GM12892 (cell line): Measurements from ENCODE around the gene HPX. TPM values are rescaled to one million over a fixed set of nuclear protein-coding genes. Genes with fewer than 3 reads are reported as not detected.

Experiments
- DNase-seq: peaks from one replicate; pipeline ENCODE4 v3.0.0; 2011; ENCODE audit not compliant: insufficient read length
- FAIRE-seq: peaks from 2 replicates; lab custom pipeline; 2011; peaks lifted over from hg19 to GRCh38; lab: Jason Lieb, UNC
- POLR2A ChIP-seq: IDR thresholded peaks from 2 replicates; pipeline ENCODE4 v1.6.1; 2011; ENCODE audit warnings: low read depth, low read length, control low read depth
- POLR2AphosphoS5 ChIP-seq: IDR thresholded peaks from 2 replicates; pipeline ENCODE4 v1.6.1; 2011; ENCODE audit warnings: low read depth, low read length, control low read depth
- TAF1 ChIP-seq: IDR thresholded peaks from 2 replicates; pipeline ENCODE4 v1.6.1; 2011; ENCODE audit warnings: low read depth, mild to moderate bottlenecking, control low read depth, low read length, borderline replicate concordance
- polyA plus RNA-seq: library from polyadenylated mRNA; unstranded; fragments of >200 nt; gene quantifications from one replicate; pipeline ENCODE4 v1.2.1, GENCODE V29; 2012; ENCODE audit warnings: missing spikeins, inconsistent platforms; ENCODE audit not compliant: missing spikeins

The HPX gene, protein sequence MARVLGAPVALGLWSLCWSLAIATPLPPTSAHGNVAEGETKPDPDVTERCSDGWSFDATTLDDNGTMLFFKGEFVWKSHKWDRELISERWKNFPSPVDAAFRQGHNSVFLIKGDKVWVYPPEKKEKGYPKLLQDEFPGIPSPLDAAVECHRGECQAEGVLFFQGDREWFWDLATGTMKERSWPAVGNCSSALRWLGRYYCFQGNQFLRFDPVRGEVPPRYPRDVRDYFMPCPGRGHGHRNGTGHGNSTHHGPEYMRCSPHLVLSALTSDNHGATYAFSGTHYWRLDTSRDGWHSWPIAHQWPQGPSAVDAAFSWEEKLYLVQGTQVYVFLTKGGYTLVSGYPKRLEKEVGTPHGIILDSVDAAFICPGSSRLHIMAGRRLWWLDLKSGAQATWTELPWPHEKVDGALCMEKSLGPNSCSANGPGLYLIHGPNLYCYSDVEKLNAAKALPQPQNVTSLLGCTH
- polyA plus RNA-seq = 0.57 TPM

DNA sequence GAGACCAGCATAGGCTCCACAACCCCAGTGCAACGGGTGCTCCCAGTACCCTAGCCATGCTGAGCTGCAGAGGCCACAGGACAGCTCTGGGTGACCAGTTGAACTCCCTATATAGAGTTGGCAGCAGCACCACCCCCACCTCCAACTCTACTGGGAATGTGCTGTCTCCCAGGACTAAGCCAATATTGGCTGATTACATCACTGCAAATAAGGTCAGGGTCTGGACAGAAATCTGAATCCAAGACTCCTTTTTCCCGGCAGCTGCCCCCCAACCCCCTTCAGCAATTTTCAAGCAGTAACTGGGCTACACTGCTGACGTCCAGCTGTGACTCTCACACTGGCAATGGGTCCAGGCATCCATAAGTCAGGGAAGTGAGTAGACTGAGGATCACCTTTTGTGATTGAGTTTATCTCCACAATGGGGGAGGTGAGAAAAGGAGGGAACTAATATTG is at the start of gene HPX:
HPX (minus strand) TSS at position 82 of the 453 bp plus-strand sequence; CDS start at position 58, 24 bp downstream.
- no peak for FAIRE-seq
- TF ChIP-seq POLR2A = no peak
- no peak for TF ChIP-seq POLR2AphosphoS5
- no peak for TF ChIP-seq TAF1
- DNase-seq = no peak

DNA sequence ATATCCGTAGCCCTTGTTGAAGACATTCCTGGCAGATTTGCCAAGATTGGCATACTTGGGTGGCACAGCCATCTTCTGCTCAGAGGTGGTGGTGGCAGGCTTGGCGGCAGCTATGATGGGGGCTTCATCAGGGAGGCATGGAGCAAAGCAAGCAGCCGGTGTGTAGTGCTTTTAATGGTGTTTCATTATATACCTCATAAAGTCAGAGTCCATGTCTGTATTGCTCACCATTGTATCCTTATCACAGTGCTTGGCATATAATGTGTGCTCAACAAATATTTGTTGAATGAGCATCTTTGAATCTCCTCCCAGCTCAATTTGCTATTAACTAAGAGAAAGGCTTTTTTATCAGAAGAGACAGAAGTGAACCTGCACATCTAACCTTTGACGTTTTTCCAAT is 48.5 kb upstream of the HPX start:
- TF ChIP-seq POLR2AphosphoS5 (no peak), TAF1 (no peak), POLR2A (no peak)
- DNase-seq (no peak), FAIRE-seq (no peak)

DNA sequence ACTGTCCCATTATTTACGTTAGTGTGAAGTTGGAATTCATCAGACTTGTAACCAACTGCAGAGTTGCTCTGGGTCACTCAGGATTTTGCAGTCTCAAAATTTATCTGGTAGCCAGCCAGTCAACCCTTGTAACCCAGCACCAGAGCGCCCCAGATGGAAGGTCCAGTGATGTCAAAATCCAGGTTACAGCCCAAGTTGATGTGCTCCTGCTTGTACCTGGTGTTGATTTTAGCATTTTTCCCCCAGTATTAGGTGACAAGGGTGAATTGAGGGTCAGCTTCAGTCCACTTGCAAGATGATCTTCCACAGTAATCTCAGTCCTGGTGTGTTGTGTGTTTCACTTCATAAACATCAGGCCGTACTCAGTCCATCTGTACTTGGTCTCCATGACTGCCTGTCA is 48.0 kb upstream of the HPX start:
- DNase-seq (no peak), FAIRE-seq (no peak)

DNA sequence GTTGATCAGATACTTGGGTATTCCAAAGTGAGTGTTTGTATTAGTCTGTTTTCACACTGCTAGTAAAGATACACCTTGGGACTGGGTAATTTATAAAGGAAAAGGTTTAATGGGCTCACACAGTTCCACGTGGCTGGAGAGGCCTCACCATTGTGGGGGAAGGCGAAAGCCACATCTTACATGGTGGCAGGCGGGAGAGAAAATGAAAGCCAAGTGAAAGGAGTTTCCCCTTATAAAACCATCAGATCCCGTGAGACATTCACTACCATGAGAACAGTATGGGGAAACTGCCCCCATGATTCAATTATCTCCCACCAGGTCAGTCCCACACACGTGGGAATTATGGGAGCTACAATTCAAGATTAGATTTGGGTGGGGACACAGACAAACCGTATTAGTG is 47.6 kb upstream of the HPX start:
- no peak for TF ChIP-seq POLR2A
- no peak for TF ChIP-seq POLR2AphosphoS5
- TF ChIP-seq TAF1 = no peak
- FAIRE-seq = no peak
- no peak for DNase-seq

More for the DNA sequence above, 48.0 kb upstream of the HPX start:
- TF ChIP-seq TAF1 = no peak
- no peak for TF ChIP-seq POLR2AphosphoS5
- TF ChIP-seq POLR2A = no peak

DNA sequence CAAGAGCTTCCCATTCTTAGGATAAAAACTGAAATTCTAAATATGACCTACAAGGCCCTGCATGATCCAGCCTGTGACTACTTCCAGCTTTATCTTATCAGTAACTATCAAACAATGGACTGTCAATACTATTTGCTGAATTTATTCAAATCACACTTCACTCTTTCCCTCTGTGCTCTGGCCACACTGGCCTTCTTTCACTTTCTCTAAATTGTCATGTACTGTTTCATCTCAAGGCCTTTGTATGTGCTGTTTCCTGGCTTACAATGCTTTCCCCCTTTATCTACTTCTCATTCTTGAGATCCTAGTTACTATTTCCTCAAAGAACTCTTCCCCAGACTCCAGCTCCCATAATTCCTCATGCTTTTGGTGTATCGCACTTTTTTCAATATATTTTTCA is 46.2 kb upstream of the HPX start:
- FAIRE-seq = no peak
- DNase-seq = no peak
- TF ChIP-seq POLR2AphosphoS5 (no peak), POLR2A (no peak), TAF1 (no peak)

DNA sequence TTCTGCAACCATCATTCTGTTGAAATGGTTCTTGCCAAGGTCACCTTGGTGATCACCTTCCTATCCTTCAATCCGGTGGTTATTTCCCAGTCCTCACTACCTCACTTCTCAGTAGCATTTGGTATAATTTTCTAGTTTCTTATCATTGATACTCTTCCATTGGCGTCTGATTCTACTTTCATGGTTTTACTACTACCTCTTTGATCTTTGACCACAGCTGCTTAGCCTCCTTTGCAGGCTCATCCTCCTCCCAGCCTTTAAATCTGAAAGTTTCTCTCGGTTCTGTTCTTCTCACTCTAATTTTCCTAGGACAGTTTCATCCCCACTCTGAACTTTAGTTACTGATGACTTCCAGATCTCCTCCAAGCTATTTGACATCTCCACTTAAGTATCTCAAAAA is 45.5 kb upstream of the HPX start:
- TF ChIP-seq TAF1 (no peak), POLR2AphosphoS5 (no peak), POLR2A (no peak)
- DNase-seq (no peak), FAIRE-seq (no peak)

DNA sequence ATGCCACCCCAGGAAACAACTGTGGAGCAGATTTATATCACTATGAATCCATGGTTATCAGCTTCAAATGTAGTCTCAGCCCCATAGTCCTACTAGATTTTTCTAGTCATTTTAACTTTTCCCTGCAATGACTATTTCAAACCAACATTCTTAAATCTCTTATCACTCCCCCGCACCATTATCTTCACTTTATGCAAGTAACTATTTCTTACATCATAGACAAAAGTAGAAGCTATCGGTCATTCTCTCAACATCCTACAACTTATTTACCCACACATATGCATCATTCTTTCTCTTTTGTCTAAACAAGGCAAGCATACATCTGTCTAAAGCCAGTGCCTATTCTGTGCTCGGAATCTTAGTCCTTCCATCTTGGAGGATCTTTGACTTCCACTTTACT is 44.9 kb upstream of the HPX start:
- DNase-seq (no peak), FAIRE-seq (no peak)
- TF ChIP-seq POLR2A = no peak
- TF ChIP-seq TAF1 = no peak
- no peak for TF ChIP-seq POLR2AphosphoS5

DNA sequence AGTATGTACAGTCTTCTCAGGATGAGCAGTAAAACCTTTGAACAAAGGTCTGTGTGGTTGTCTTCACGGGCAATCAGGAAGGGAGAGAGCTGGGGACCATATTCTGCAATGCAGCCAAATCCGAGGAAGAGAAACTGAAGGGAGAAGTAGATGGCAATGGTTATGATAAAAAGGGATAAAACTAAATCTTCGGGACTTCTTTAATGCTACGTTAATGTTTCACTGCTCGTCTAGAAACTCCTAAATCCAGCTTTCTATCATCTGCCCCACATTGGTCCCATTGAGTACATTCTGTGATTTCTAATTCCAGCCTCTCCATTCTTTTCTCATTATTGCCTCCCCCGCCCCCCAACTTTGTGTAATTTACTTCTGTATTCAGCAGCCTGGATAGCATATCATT is 42.2 kb upstream of the HPX start:
- TF ChIP-seq TAF1 (no peak), POLR2A (no peak), POLR2AphosphoS5 (no peak)
- DNase-seq = no peak
- no peak for FAIRE-seq

DNA sequence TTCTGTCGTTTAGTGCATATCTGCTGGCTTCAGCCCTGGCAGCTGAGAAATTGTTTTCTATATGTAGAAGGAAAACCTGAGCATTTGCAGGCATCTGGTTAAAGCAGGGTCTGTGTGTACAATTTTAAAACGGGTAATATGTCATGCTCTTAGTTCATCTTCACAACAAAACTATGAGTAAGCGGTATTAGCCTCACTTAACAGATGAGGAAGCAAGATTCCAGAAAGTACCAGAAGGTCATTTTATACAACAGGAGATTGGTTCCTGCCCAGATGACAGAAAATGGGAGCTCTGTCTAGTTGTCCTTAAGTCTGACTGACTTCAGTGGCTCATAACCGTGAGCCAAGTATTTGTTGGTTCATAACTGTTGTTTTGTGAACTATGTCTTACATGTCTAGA is 41.7 kb upstream of the HPX start:
- TF ChIP-seq POLR2A (no peak), TAF1 (no peak), POLR2AphosphoS5 (no peak)
- FAIRE-seq (peak; percentile 21), DNase-seq (no peak)

DNA sequence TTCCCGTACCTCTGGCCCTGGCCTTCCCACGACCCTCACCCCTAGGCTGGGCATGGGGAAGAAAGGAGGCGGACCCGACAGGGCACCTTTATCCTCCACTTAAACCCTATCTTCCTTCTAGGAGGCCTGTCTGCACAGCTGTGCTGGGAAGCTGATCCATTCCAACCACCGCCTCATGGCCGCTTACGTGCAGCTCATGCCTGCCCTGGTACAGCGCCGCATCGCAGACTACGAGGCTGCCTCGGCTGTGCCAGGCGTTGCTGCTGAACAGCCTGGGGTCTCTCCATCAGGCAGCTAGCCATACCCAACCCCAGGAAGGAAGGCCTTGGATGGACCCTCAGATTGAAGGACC is 41.1 kb upstream of the HPX start:
- FAIRE-seq (no peak), DNase-seq (no peak)
- TF ChIP-seq POLR2AphosphoS5 = no peak
- no peak for TF ChIP-seq TAF1
- TF ChIP-seq POLR2A = no peak

DNA sequence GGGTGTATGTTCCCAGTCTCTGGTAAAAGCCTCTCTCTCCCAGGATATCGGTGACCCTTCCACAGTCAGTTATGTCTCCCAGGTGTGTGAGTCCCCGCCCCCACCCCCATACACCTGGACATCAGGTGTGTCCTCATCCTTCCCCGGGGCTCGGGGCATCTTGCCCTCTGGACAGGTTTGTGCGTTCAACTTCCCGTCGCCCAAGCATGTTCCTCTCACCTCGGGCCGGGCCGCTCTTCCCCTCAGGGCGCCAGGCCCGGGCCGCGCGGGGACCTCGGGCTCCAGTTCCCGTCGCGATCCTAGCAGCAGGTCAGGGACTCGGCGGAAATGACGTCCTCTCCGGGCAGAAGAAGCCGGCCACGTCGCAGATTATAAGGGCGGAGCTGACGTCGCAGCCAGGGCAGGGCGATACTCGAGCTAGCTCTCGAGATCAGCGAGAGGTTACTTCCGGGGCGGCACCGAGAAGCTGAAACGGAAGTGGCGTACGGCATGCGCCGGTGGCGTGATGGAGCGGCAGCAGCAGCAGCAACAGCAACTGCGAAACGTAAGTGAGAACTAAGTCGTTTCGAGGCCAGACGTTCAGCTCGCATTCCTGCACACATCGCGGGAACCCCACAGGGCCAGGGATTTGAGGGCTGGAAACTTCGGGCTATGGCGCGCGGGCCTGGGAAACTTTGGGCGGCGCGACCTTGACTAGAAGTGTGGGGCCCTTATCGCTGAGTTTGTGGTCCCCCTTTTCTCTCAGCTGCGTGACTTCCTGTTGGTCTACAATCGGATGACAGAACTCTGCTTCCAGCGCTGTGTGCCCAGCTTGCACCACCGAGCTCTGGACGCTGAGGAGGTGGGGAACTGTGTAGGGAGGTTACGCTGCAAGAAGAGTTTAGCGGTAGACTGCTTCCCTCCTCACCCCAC is 40.5 kb upstream of the HPX start, which contains the start of the genes ARFIP2 and TIMM10B:
ARFIP2 (minus strand) TSS at position 320 of the 912 bp plus-strand sequence. CDS start 910 bp downstream, outside the sequence.
TIMM10B (plus strand) TSS at position 490 of the 912 bp plus-strand sequence; CDS start at position 506, 16 bp downstream.
- FAIRE-seq (peak; percentile 100), DNase-seq (peak; percentile 99)
- peak; percentile 96 for TF ChIP-seq POLR2AphosphoS5
- no peak for TF ChIP-seq TAF1
- peak; percentile 91; the same call in 1 of the 2 replicates for TF ChIP-seq POLR2A

DNA sequence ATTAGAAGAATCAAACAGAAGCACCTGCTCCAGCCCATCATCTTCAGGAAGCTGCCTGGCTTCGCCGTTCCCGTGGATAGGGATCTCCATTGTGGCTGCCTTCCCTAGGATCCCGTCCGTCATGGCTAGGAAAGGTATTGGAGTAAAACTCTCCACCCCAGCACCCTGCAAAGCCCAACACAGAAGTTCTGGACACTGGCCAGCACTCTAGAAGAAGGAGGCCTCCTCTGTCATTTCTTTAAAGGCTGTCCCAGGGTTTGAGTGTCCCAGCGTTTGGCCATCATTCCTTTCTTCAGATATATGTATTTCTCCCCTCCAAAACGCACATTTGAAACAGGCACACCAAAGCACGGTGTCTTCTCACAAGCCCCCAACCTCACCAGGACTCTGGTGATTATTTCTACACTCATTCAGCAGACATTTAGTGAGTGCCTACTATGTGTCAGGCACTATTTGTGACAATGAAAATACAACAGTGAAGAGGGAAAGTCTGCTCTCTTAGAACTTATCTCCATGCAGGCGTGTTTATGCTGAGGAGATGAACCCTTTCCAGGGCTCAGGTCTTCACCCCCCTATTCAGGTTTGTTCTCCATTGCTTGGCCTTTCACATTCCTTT is 39.6 kb upstream of the HPX start:
- DNase-seq = no peak
- peak; percentile 30 for FAIRE-seq
- TF ChIP-seq POLR2A (no peak), TAF1 (no peak), POLR2AphosphoS5 (no peak)
